ENCODE data around the gene ENTPD3.

The ENTPD3 gene

GRCh38 chr3:40363674-40364073 is 23.3 kb upstream of the ENTPD3 start:
- TF ChIP-seq CTCF (conservative IDR thresholded peaks at IDR 0.05) (no peak), ZFX (IDR thresholded peaks at IDR 0.05) (no peak)
- no peak overlapping the region for H3K27ac ChIP-seq

GRCh38 chr3:40366203-40367162 is 20.5 kb upstream of the ENTPD3 start:
- H3K27ac ChIP-seq: no peak overlapping the region
- TF ChIP-seq CTCF (conservative IDR thresholded peaks at IDR 0.05): no peak
- TF ChIP-seq ZFX (IDR thresholded peaks at IDR 0.05): no peak

GRCh38 chr3:40369716-40370115 is 17.3 kb upstream of the ENTPD3 start:
- no peak overlapping the region for H3K27ac ChIP-seq
- TF ChIP-seq ZFX (IDR thresholded peaks at IDR 0.05) (no peak), CTCF (conservative IDR thresholded peaks at IDR 0.05) (no peak)

- TF ChIP-seq CTCF (conservative IDR thresholded peaks at IDR 0.05) (no peak), ZFX (IDR thresholded peaks at IDR 0.05) (no peak)
- H3K27ac ChIP-seq: no peak overlapping the region
Observed at GRCh38 chr3:40377822-40378221, 9.2 kb upstream of the ENTPD3 start.

- no peak overlapping the region for H3K27ac ChIP-seq
- TF ChIP-seq ZFX (IDR thresholded peaks at IDR 0.05): no peak
- TF ChIP-seq CTCF (conservative IDR thresholded peaks at IDR 0.05): no peak
Observed at GRCh38 chr3:40379674-40380306, 7.2 kb upstream of the ENTPD3 start.

- TF ChIP-seq CTCF (conservative IDR thresholded peaks at IDR 0.05): no peak
- no peak for TF ChIP-seq ZFX (IDR thresholded peaks at IDR 0.05)
- H3K27ac ChIP-seq: no peak overlapping the region
Observed at GRCh38 chr3:40381904-40382616, 4.9 kb upstream of the ENTPD3 start.

- TF ChIP-seq ZFX (IDR thresholded peaks at IDR 0.05): no peak
- no peak for TF ChIP-seq CTCF (conservative IDR thresholded peaks at IDR 0.05)
- H3K27ac ChIP-seq: no peak overlapping the region
Observed at GRCh38 chr3:40382617-40382979, 4.4 kb upstream of the ENTPD3 start.
